ENCODE data around the gene LARP4B. TPM values are rescaled to one million over a fixed set of nuclear protein-coding genes. Genes with fewer than 3 reads are reported as not detected.
A peak's percentile ranks its signal among the peaks of the same experiment; 100 is the strongest.

Gene LARP4B
- total and polyA plus RNA-seq, 2 of the 13 experiments (the other 11 are each of a cell fraction or from before 2014, with no cell fraction given), result 19.5 to 30.2 TPM

DNA sequence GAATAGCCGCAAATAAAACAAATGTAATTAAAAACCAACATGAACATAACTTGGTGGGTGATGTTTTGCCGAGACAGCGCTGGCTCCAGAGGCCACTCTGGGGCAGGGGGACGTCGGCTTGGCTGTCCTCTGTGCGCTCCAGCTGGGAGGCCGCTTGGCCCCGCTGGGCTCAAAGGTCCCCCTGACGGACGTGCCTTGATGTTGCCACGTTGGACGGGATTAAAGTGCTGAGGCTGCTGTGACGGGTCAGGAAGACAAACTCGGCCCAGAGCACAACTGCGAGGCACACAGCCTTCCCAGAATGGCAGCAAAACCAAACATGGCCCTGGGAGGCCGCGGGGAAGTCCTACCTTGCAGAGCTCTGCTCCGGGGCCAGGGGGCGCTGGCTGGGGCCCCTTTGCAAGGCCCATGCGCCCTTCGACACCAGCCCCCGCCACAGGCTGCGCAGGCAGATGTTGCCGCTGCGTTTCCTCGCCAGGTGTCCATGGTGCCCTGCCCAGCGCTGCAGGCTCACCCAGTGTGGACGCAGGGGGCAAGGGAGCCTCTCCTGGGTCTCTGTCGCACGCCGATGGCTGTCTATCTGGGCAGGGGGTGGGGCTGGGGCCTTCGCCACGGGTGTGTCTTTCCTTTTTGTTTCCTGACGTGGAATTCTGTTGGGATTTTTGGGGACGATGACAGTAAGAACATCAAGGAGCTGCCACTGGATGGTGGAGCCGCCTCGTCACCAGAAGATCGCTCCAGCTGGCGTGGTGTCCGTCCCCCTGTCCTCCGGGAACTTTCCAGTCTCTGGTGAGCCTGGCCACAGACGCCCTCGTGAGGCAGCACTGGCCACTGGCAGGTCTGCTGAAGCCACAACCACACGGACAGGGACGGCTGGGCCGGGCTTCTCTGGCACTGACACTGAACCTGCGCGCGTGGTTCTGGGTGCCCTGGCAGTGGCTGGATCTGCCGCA, 142.4 kb downstream of the LARP4B start (continued):
- TF ChIP-seq MEIS1 (CRISPR knock-in tag; IDR thresholded peaks at IDR 0.05; ENCODE audit: borderline replicate concordance) (peak; percentile 68), SRSF9 (IDR thresholded peaks at IDR 0.05; ENCODE audit: borderline replicate concordance, insufficient read depth, low read depth, low read length, poor library complexity, severe bottlenecking) (no peak), SIX4 (CRISPR knock-in tag; IDR thresholded peaks at IDR 0.05) (no peak), KMT2B (CRISPR knock-in tag; IDR thresholded peaks at IDR 0.05) (no peak), ZNF282 (IDR thresholded peaks at IDR 0.05; ENCODE audit: partially characterized antibody) (no peak), ZKSCAN1 (IDR thresholded peaks at IDR 0.05; ENCODE audit: low read length) (no peak), ZNF737 (CRISPR knock-in tag; IDR thresholded peaks at IDR 0.05; ENCODE audit: borderline replicate concordance) (no peak), ARHGAP35 (CRISPR knock-in tag; IDR thresholded peaks at IDR 0.05; ENCODE audit: borderline replicate concordance) (no peak), RFXAP (CRISPR knock-in tag; IDR thresholded peaks at IDR 0.05; ENCODE audit: borderline replicate concordance) (no peak), BCL6 (CRISPR knock-in tag; IDR thresholded peaks at IDR 0.05) (no peak), AHR (CRISPR knock-in tag; IDR thresholded peaks at IDR 0.05) (no peak), NONO (IDR thresholded peaks at IDR 0.05) (no peak), NONO (CRISPR knock-in tag; conservative IDR thresholded peaks at IDR 0.05) (peak; percentile 42; the same call in 1 of the 2 replicates), KLF13 (CRISPR knock-in tag; IDR thresholded peaks at IDR 0.05) (no peak), ZMYM2 (CRISPR knock-in tag; IDR thresholded peaks at IDR 0.05) (no peak), IRX3 (CRISPR knock-in tag; IDR thresholded peaks at IDR 0.05; ENCODE audit: borderline replicate concordance, low read depth) (no peak), SALL2 (CRISPR knock-in tag; IDR thresholded peaks at IDR 0.05) (no peak), ZNF543 (CRISPR knock-in tag; IDR thresholded peaks at IDR 0.05) (peak; percentile 48; the same call in 1 of the 2 replicates), KMT2A (CRISPR knock-in tag; IDR thresholded peaks at IDR 0.05) (no peak), ZNF446 (CRISPR knock-in tag; IDR thresholded peaks at IDR 0.05) (no peak), ATF7 (IDR thresholded peaks at IDR 0.05) (no peak), ATF7 (CRISPR knock-in tag; IDR thresholded peaks at IDR 0.05) (no peak), FOXC1 (CRISPR knock-in tag; IDR thresholded peaks at IDR 0.05; ENCODE audit: borderline replicate concordance) (no peak; the same call in 1 of the 2 replicates), ISX (CRISPR knock-in tag; conservative IDR thresholded peaks at IDR 0.05) (no peak), SALL1 (CRISPR knock-in tag; IDR thresholded peaks at IDR 0.05) (peak; percentile 88), ZNF160 (CRISPR knock-in tag; IDR thresholded peaks at IDR 0.05) (no peak), RARG (CRISPR knock-in tag; IDR thresholded peaks at IDR 0.05; ENCODE audit: low read depth) (no peak), MAFG (CRISPR knock-in tag; IDR thresholded peaks at IDR 0.05) (0 out of 2 replicates have a peak, but pooled peaks have one; percentile 15), EEA1 (CRISPR knock-in tag; IDR thresholded peaks at IDR 0.05; ENCODE audit: borderline replicate concordance) (no peak), MAFK (conservative IDR thresholded peaks at IDR 0.05 in 1 of 2, IDR thresholded peaks at IDR 0.05 in 1 of 2; ENCODE audit: low read length in 2 of 2) (peak; percentile 48 to 51; a peak in 3 of 4 replicates), ZNF3 (CRISPR knock-in tag; IDR thresholded peaks at IDR 0.05) (no peak), ZNF124 (CRISPR knock-in tag; IDR thresholded peaks at IDR 0.05) (no peak), XBP1 (CRISPR knock-in tag; IDR thresholded peaks at IDR 0.05) (no peak), ZNF274 (CRISPR knock-in tag; IDR thresholded peaks at IDR 0.05) (no peak; the same call in 1 of the 2 replicates), MXD4 (CRISPR knock-in tag; IDR thresholded peaks at IDR 0.05) (no peak; the same call in 1 of the 2 replicates), KDM4B (CRISPR knock-in tag; IDR thresholded peaks at IDR 0.05) (no peak)
